ENCODE data around the gene RARRES1. TPM values are rescaled to one million over a fixed set of nuclear protein-coding genes. Genes with fewer than 3 reads are reported as not detected.

RARRES1 gene
- total RNA-seq, 2 experiments from 2014 or later: not detected

- ChIA-PET CTCF (interaction anchor here (4.4 kb wide), 1 partner anchor 12 kb away, joined by 26 read pairs; no protein-coding TSS in a partner anchor), POLR2A (no interaction called here)
- intact Hi-C loops (cut with micrococcal nuclease): no loop called here
- H3K27ac Mint-ChIP-seq: no peak overlapping the region
- peaks cover 13% of the 10 kb centered on the region for H3K4me1 Mint-ChIP-seq (ENCODE audit: low read depth)
- H3K9me3 Mint-ChIP-seq: peaks cover 8% of the 10 kb centered on the region
- H3K4me3 Mint-ChIP-seq: no peak overlapping the region
- DNase-seq: no peak
- H3K36me3 Mint-ChIP-seq: peaks cover 2% of the 10 kb centered on the region
- no peaks in the 10 kb centered on the region for H3K27me3 Mint-ChIP-seq
These were observed 7.4 kb upstream of the RARRES1 start for GRCh38 chr3:158739661-158740060.

DNA sequence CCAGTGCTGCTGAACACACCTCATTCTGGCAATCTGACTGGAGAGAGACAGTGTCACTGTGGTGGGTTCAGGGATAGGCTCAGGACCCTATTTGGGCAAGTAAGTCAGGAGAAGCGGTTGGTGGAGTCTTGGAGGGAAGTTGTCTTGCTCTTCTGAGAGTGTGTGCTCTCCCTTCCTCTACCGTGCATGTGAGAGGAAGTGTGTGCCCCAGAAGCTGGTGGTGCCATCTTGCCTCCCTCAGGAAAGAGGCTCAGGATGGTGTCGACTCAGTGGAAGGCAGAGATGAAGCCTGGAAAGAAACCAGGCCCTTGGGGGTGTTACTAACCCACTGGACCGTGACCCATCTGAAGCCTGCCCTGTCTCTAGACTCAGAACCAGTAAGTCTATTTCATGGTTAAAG, 6.8 kb upstream of the RARRES1 start:
- ChIA-PET CTCF (no interaction called here), POLR2A (no interaction called here)
- no peak for DNase-seq
- Mint-ChIP-seq H3K9me3 (peaks cover 9% of the 10 kb centered on the region), H3K4me3 (no peak overlapping the region), H3K27me3 (no peaks in the 10 kb centered on the region), H3K4me1 (ENCODE audit: low read depth) (peaks cover 13% of the 10 kb centered on the region), H3K27ac (no peak overlapping the region), H3K36me3 (peaks cover 2% of the 10 kb centered on the region)
- intact Hi-C loops (cut with micrococcal nuclease): no loop called here

DNA sequence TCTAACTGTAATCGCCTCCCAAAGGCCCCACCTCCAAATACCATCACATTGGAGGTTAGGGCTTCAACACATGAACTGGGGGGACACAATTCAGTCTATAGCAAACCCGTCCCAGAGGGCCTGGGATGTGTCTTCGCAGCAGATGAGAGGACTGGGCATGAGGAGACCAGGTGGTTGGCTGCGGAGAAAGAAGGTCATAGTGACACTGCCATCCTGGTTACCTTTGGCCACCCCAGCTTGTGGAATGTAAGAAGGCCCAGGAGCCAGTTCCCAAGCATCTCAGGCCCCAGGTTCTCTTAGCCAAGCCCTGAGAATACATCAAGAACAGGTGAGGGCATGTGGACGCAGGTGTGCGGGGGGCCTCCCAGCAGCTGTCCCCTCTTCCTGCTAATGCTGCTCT, 6.4 kb upstream of the RARRES1 start:
- H3K36me3 Mint-ChIP-seq: no peaks in the 10 kb centered on the region
- H3K4me1 Mint-ChIP-seq (ENCODE audit: low read depth): peaks cover 13% of the 10 kb centered on the region
- POLR2A ChIA-PET: no interaction called here
- intact Hi-C loops (cut with micrococcal nuclease): no loop called here
- no peak overlapping the region for H3K27ac Mint-ChIP-seq
- H3K4me3 Mint-ChIP-seq: no peak overlapping the region
- no peak for DNase-seq
- peaks cover 9% of the 10 kb centered on the region for H3K9me3 Mint-ChIP-seq
- CTCF ChIA-PET: no interaction called here
- no peaks in the 10 kb centered on the region for H3K27me3 Mint-ChIP-seq

DNA sequence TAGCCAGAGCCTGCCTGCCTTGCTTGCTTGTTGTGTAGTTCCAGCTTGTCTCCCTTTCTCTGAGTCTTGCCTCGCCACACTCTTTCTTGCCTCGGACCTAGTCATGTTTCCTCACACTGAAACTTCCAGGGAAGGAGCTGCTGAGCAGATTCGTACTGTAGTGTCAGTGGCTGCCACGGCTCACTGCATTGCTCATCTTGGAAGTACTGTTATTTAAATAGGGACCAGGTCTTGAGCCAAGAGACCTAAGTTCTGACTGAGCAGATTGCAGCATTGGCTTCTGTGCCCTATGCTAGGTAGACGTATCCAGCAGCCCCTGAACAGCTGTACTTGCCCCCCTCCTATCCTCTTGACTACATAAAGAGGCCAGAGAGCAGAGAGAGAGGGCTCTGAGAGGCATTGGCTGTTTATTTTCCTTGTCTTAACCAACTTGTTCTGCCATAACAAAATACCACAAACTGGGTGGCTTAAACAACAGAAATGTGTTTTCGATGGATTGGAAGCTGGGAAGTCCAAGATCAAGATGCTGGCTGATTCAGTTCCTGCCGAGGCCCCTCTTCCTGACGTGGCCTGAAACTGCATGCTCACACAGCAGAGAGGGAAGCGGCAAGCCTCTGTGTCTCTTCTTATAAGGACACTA, 5.8 kb upstream of the RARRES1 start:
- Mint-ChIP-seq H3K27me3 (no peaks in the 10 kb centered on the region), H3K9me3 (peaks cover 9% of the 10 kb centered on the region), H3K4me3 (no peak overlapping the region), H3K27ac (no peak overlapping the region), H3K4me1 (ENCODE audit: low read depth) (peaks cover 13% of the 10 kb centered on the region), H3K36me3 (no peaks in the 10 kb centered on the region)
- ChIA-PET POLR2A (no interaction called here), CTCF (no interaction called here)
- intact Hi-C loops (cut with micrococcal nuclease): no loop called here
- DNase-seq: no peak

DNA sequence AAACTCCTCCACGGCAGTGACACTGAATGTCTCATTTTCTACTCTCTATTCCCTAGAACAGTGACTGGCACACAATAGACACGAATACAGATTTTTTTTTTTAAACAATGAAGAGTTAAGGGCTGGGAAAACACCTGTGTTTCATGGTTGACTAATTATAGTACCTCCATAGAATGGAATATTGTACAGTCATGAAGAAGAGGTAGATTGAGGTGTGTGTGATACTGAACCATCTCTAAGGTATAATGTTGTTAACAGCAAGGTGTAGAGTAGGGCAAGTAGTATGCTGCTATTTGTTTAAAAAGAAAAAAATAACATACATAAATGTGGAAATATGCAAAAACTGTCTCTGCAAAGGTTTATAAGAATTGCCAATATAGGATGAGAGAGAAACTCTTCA, 5.2 kb upstream of the RARRES1 start:
- peaks cover 9% of the 10 kb centered on the region for H3K9me3 Mint-ChIP-seq
- ChIA-PET POLR2A (no interaction called here), CTCF (no interaction called here)
- DNase-seq: no peak
- H3K4me1 Mint-ChIP-seq (ENCODE audit: low read depth): peaks cover 11% of the 10 kb centered on the region
- H3K4me3 Mint-ChIP-seq: no peak overlapping the region
- intact Hi-C loops (cut with micrococcal nuclease): no loop called here
- H3K36me3 Mint-ChIP-seq: no peaks in the 10 kb centered on the region
- no peak overlapping the region for H3K27ac Mint-ChIP-seq
- H3K27me3 Mint-ChIP-seq: no peaks in the 10 kb centered on the region

- peaks cover 9% of the 10 kb centered on the region for H3K9me3 Mint-ChIP-seq
- no peaks in the 10 kb centered on the region for H3K27me3 Mint-ChIP-seq
- DNase-seq: no peak
- intact Hi-C loops (cut with micrococcal nuclease): no loop called here
- no peak overlapping the region for H3K4me3 Mint-ChIP-seq
- ChIA-PET POLR2A (no interaction called here), CTCF (interaction anchor here (3.0 kb wide), 1 partner anchor 8 kb away, joined by 12 read pairs; no protein-coding TSS in a partner anchor)
- no peaks in the 10 kb centered on the region for H3K36me3 Mint-ChIP-seq
- H3K4me1 Mint-ChIP-seq (ENCODE audit: low read depth): peaks cover 6% of the 10 kb centered on the region
- no peak overlapping the region for H3K27ac Mint-ChIP-seq
These were observed 3.2 kb upstream of the RARRES1 start for GRCh38 chr3:158735296-158736033.

DNA sequence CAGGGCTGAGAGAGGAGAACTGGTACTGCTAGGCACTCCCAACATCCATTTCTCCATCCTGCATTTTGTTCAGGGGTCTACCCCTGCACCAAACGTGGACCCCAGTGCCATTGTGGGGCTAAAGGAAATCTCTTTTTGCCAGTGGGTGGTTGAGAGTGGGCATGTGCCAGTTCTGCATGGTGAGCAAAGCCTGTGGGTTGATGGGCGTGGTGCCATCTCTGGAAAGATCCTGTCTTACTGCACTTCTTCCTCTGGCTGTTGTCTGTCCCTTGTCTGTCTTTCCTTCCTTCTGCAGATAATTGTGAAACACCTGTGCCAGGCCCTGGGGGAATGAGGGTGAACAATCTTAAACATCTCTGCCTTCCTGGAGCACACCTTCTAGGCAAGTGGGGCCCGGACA, 1.4 kb upstream of the RARRES1 start:
- no peaks in the 10 kb centered on the region for H3K27me3 Mint-ChIP-seq
- CTCF ChIA-PET: no interaction called here
- intact Hi-C loops (cut with micrococcal nuclease): no loop called here

GRCh38 chr3:158732856-158733200, 571 bp upstream of the RARRES1 start:
- Mint-ChIP-seq H3K4me1 (ENCODE audit: low read depth) (peaks cover 11% of the 10 kb centered on the region), H3K27me3 (no peaks in the 10 kb centered on the region), H3K4me3 (no peak overlapping the region), H3K27ac (no peak overlapping the region), H3K9me3 (peaks cover 9% of the 10 kb centered on the region), H3K36me3 (no peaks in the 10 kb centered on the region)
- no peak for DNase-seq
- intact Hi-C loops (cut with micrococcal nuclease): no loop called here
- POLR2A ChIA-PET: no interaction called here
- CTCF ChIA-PET: no interaction called here

More for the DNA sequence above, 1.4 kb upstream of the RARRES1 start:
- POLR2A ChIA-PET: no interaction called here
- Mint-ChIP-seq H3K9me3 (peaks cover 9% of the 10 kb centered on the region), H3K27ac (no peak overlapping the region), H3K4me1 (ENCODE audit: low read depth) (peaks cover 6% of the 10 kb centered on the region), H3K4me3 (no peak overlapping the region), H3K36me3 (no peaks in the 10 kb centered on the region)
- no peak for DNase-seq

DNA sequence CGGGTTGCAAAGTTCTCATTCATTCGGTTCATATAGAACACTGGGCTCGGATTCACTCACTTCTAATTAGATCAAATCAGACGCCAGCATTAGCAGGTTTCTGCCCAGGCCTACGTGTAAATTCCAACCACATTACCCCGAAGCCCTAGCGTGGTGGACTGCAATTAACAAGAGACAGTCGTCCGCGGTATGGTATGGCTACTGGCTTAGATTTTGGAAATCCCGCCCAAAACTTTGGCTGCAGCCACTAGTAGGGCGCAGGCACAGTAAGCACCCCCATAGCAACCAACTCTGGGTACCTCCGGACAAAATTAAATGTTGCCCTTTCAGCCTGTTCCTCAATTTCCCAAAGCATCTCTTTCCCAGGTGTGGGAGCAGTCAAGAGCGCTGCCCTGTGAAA, 771 bp downstream of the RARRES1 start:
- Mint-ChIP-seq H3K27me3 (no peaks in the 10 kb centered on the region), H3K4me1 (ENCODE audit: low read depth) (peaks cover 17% of the 10 kb centered on the region), H3K4me3 (peak overlapping the region; percentile 45), H3K27ac (no peak overlapping the region), H3K9me3 (peaks cover 9% of the 10 kb centered on the region), H3K36me3 (no peaks in the 10 kb centered on the region)
- ChIA-PET POLR2A (no interaction called here), CTCF (interaction anchor here (0.6 to 0.8 kb wide), 2 partner anchors 66 to 1670 kb away, joined by 3 read pairs; no protein-coding TSS in a partner anchor)
- DNase-seq: no peak
- intact Hi-C loops (cut with micrococcal nuclease): no loop called here

DNA sequence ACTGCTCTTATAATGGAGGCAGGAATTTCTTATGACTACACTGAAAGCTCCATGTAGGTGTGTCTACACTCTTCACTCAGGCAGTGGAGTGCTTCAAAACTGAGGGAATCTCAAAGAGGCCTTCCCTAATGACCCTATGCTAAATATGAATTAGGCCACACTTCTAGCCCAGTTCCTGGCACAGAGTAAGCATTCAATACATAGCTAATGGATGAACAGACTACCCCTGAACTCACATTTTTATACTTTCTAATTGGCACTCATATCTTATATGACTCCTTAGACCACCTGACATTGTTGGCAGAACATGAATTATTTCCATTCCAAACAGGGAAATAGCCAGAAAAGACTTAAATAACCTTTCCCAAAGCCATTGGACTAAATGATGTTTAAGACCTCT, 3.4 kb downstream of the RARRES1 start:
- POLR2A ChIA-PET: no interaction called here
- H3K9me3 Mint-ChIP-seq: no peaks in the 10 kb centered on the region
- intact Hi-C loops (cut with micrococcal nuclease): loop anchor here (5.0 kb wide), 1 partner anchor 528 kb away; no protein-coding TSS in a partner anchor
- H3K36me3 Mint-ChIP-seq: no peaks in the 10 kb centered on the region
- H3K4me3 Mint-ChIP-seq: no peak overlapping the region
- H3K4me1 Mint-ChIP-seq (ENCODE audit: low read depth): peaks cover 22% of the 10 kb centered on the region
- H3K27me3 Mint-ChIP-seq: no peaks in the 10 kb centered on the region
- CTCF ChIA-PET: interaction anchor here (0.7 to 5.2 kb wide), 9 partner anchors 11 to 560 kb away, joined by 3 to 176 read pairs (median 4); partner anchors contain the start of gene MFSD1
- no peak for DNase-seq
- H3K27ac Mint-ChIP-seq: no peak overlapping the region

GRCh38 chr3:158728061-158728377, 4.2 kb downstream of the RARRES1 start:
- no peaks in the 10 kb centered on the region for H3K9me3 Mint-ChIP-seq
- H3K4me3 Mint-ChIP-seq: peak overlapping the region; percentile 46
- CTCF ChIA-PET: interaction anchor here (0.7 to 5.2 kb wide), 27 partner anchors 8 to 532 kb away, joined by 3 to 176 read pairs (median 6); partner anchors contain the start of genes GFM1, MFSD1 and MLF1
- peaks cover under 1% of the 10 kb centered on the region for H3K36me3 Mint-ChIP-seq
- no peak overlapping the region for H3K27ac Mint-ChIP-seq
- DNase-seq: no peak
- POLR2A ChIA-PET: interaction anchor here (0.8 kb wide), 1 partner anchor 74 kb away, joined by 3 read pairs; the partner anchor contains the start of gene MFSD1
- intact Hi-C loops (cut with micrococcal nuclease): loop anchor here (5.0 kb wide), 1 partner anchor 529 kb away; no protein-coding TSS in a partner anchor
- H3K27me3 Mint-ChIP-seq: no peaks in the 10 kb centered on the region
- peaks cover 27% of the 10 kb centered on the region for H3K4me1 Mint-ChIP-seq (ENCODE audit: low read depth)

GRCh38 chr3:158727206-158728060, 4.8 kb downstream of the RARRES1 start:
- intact Hi-C loops (cut with micrococcal nuclease): loop anchor here (1.0 to 5.0 kb wide), 2 partner anchors 64 to 530 kb away; no protein-coding TSS in a partner anchor
- Mint-ChIP-seq H3K9me3 (no peaks in the 10 kb centered on the region), H3K36me3 (peaks cover 3% of the 10 kb centered on the region), H3K4me1 (ENCODE audit: low read depth) (peaks cover 30% of the 10 kb centered on the region), H3K27ac (peak overlapping the region; percentile 33), H3K4me3 (peak overlapping the region; percentile 46), H3K27me3 (no peaks in the 10 kb centered on the region)
- peak; percentile 42 for DNase-seq
- POLR2A ChIA-PET: interaction anchor here (0.8 to 1.3 kb wide), 2 partner anchors 74 to 83 kb away, joined by 3 to 4 read pairs; partner anchors contain the start of genes GFM1 and MFSD1
- CTCF ChIA-PET: interaction anchor here (0.6 to 5.2 kb wide), 32 partner anchors 8 to 1760 kb away, joined by 3 to 176 read pairs (median 4); partner anchors contain the start of genes GFM1, LXN, MFSD1 and MLF1
